CD4-positive, alpha-beta T cell treated with Interleukin-4 for 4 hours (primary cell): Measurements from ENCODE around the gene C11orf71.

Experiments
- DNase-seq: peaks from one replicate; pipeline ENCODE4 v3.0.0-alpha.2; 2020

The C11orf71 gene

GRCh38 chr11:114353443-114353842, 46.9 kb downstream of the C11orf71 start:
- no peak for DNase-seq

GRCh38 chr11:114350022-114350421, 50.3 kb downstream of the C11orf71 start:
- no peak for DNase-seq
